PC-9 (cell line): ENCODE data around the gene COL23A1.

Source experiments
- EZH2 ChIP-seq: fragments of 200-600 bp; sonication (generic); IDR thresholded peaks from 2 replicates; pipeline ENCODE4 v1.8.0; 2017; ENCODE audit warnings: antibody characterized with exemption, low read depth
- TF ChIP-seq, protein P1 (sequence below): fragments of 200-600 bp; sonication (generic); conservative IDR thresholded peaks from 2 replicates; pipeline ENCODE4 v1.6.1; 2017; ENCODE audit warnings: mixed run types, antibody characterized with exemption, mild to moderate bottlenecking, moderate library complexity

DNA sequence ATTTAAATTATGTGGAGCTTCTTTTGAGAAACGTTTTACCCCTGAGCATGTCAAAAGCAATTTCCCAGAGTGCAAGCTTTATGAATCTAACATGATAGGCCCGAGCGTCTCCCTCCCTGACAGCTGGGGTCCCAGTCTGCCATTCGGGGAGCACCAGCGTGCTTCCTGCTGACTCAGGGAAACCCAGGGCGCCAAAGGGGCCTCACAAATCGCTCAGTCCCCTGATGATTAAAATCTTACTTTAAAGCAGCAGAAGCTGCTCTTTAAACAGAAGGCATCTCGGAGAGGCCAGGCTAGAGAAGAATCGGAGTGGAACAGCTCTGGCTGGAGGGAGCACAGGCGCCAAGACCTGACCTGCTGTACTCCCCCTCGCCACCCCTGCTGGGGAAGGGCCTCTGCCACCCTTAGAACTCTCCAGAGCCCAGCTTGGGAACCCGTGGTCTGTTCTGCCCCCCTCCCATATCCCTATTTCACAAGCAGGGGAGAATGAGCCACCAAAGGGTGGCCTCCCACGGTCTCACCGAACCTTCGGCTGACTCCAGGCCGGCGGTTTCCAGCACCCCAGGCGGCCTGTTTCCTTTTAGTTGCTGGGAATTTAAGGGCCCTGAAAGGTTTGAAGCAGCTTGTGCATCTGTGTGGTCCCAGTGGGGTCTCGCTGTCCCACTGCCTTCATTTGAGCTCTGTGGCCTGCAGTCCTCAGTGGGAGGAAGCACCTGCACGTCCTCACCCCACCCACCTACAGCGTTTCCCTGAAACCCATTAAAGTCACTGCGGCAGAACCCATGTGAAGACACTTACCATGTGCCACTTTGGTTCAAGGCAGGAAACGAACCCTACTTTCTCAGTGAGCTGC, 147.6 kb downstream of the COL23A1 start:
- TF ChIP-seq EZH2 = no peak
- TF ChIP-seq, protein P1, sequence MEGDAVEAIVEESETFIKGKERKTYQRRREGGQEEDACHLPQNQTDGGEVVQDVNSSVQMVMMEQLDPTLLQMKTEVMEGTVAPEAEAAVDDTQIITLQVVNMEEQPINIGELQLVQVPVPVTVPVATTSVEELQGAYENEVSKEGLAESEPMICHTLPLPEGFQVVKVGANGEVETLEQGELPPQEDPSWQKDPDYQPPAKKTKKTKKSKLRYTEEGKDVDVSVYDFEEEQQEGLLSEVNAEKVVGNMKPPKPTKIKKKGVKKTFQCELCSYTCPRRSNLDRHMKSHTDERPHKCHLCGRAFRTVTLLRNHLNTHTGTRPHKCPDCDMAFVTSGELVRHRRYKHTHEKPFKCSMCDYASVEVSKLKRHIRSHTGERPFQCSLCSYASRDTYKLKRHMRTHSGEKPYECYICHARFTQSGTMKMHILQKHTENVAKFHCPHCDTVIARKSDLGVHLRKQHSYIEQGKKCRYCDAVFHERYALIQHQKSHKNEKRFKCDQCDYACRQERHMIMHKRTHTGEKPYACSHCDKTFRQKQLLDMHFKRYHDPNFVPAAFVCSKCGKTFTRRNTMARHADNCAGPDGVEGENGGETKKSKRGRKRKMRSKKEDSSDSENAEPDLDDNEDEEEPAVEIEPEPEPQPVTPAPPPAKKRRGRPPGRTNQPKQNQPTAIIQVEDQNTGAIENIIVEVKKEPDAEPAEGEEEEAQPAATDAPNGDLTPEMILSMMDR = no peak
